Gastrocnemius medialis (tissue), 4 donors: ENCODE measurements around the gene PLCZ1.

Experiments
- CTCF ChIP-seq, 5 experiments: fragments of 450-650 bp in 3 of 5; fragments of 200-600 bp in 2 of 5; sonication (generic) in 2 of 5; IDR thresholded peaks in 4 of 5; conservative IDR thresholded peaks in 1 of 5; 1 replicate in 4 of 5; 2 replicates in 1 of 5; pipeline ENCODE4 v1.5.1; 2016 to 2019; ENCODE audit warnings: antibody characterized with exemption in 5 of 5, mild to moderate bottlenecking in 3 of 5, moderate library complexity in 3 of 5
- POLR2A ChIP-seq, 2 donors: fragments of 450-650 bp; IDR thresholded peaks; one replicate each; pipeline ENCODE4 v1.6.1; 2017; ENCODE audit warnings: antibody characterized with exemption in 2 of 2, mild to moderate bottlenecking in 2 of 2, moderate library complexity in 2 of 2

DNA sequence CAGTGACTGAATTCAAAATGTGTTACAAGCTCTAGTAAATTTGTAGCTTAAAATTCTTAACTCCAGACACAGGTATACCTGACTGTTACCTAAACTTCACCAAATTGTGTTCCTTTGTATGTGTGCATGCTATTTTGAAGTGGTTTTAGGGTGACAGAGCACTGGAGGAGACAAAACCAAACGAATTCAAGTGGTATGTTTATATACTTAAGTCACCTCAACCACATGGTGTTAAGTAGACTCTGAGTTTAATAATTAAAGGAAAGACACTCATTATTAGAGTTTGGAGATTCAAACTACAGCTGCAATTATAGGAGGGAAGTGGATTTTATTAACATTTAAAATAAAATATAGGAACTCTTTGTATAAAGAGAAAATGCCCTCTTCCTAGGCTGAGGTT, 84.3 kb downstream of the PLCZ1 start:
- TF ChIP-seq CTCF (IDR thresholded peaks at IDR 0.05 in 4 of 5, conservative IDR thresholded peaks at IDR 0.05 in 1 of 5) (no peak), POLR2A (IDR thresholded peaks at IDR 0.05) (no peak)
